ENCODE results near the gene QRFPR.

DNA sequence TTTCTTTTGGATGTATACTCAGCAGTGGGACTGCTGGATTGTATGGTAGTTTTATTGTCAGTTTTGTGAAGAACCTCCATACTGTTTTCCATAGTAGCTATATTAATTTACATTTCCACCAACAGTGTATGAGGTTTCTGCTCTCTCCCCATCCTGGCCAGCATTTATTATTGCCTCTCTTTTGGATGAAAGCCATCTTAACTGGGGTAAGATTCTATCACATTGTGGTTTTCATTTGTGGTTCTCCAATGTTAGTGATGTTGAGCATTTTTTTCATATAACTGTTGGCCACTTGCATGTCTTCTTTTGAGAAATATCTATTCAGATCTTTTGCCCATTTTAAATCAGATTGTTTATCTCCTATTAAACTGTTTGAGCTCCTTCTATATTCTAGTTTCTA, 27.6 kb downstream of the QRFPR start:
- TF ChIP-seq, protein P1, sequence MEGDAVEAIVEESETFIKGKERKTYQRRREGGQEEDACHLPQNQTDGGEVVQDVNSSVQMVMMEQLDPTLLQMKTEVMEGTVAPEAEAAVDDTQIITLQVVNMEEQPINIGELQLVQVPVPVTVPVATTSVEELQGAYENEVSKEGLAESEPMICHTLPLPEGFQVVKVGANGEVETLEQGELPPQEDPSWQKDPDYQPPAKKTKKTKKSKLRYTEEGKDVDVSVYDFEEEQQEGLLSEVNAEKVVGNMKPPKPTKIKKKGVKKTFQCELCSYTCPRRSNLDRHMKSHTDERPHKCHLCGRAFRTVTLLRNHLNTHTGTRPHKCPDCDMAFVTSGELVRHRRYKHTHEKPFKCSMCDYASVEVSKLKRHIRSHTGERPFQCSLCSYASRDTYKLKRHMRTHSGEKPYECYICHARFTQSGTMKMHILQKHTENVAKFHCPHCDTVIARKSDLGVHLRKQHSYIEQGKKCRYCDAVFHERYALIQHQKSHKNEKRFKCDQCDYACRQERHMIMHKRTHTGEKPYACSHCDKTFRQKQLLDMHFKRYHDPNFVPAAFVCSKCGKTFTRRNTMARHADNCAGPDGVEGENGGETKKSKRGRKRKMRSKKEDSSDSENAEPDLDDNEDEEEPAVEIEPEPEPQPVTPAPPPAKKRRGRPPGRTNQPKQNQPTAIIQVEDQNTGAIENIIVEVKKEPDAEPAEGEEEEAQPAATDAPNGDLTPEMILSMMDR (IDR thresholded peaks at IDR 0.05) = no peak
- TF ChIP-seq POLR2A (IDR thresholded peaks at IDR 0.05) = no peak

Measured in testis (tissue), 2 donors.